NCI-H1417 treated with DMSO at 0.1 percent for 48 hours (cell line): Measurements from ENCODE around the gene GCA.

ENCODE experiments used
- DNase-seq: peaks from one replicate; lab custom pipeline; 2025; lab: John Stamatoyannopoulos, UW

Gene GCA, protein sequence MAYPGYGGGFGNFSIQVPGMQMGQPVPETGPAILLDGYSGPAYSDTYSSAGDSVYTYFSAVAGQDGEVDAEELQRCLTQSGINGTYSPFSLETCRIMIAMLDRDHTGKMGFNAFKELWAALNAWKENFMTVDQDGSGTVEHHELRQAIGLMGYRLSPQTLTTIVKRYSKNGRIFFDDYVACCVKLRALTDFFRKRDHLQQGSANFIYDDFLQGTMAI

DNA sequence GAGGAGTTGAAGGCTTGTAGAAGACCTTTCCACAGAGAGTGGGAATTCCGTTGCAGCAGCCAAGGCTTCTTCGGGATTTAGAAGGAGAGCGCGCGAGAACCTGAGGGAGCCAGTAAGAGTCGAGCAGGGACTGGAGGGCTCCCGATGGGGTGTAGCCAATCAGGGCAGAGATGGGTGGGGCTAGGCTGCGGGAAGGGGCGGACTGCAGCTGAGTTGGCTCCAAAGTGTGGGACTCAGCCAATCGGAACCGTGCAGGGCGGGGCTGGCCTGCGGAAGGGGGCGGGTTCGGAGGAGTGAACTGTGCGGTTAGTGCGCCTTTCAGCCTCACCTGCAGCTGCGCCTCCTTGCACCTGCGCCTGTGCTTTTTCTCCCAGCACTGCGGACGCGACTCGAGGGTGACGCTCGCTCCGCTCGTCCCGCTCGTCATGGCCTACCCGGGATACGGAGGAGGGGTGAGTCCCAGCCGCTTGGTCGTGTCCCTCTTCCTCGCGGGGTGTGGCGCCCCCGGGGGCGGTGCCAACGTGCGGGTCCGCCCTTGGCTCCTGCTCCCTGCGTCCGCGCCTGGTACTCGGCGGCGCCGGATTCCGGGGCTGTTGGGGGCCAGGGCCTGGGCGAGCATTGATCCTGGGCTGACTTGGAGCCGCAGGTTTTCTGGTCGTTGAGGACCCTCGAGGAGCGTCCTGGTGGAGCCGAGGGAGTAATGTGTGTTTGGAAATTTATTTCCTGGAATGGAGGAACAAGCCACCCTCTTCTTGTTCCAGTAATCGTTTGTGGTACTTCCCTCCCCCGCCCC is at the start of gene GCA:
GCA (plus strand) TSS at position 309 of the 793 bp plus-strand sequence; CDS start at position 426, 117 bp downstream.
- DNase-seq: peak; percentile 25

DNA sequence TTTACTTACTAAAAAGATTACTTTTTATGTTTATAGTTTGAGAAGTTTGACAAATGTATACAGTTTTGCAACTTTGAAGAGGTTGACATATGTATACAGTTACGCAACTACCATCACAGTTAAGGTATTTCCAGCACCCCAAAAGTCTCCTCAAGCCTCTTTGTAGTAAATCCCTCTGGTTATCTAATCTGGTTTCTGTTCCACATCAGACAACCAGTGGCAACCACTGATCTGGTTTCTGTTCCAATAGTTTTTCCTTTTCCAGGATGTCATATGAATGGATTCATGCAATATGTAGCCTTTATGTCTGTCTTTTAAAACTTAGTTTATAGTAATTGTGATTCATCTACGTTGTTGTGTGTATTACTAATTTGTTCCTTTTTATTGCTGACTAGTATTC is 48.9 kb upstream of the GCA start:
- no peak for DNase-seq

DNA sequence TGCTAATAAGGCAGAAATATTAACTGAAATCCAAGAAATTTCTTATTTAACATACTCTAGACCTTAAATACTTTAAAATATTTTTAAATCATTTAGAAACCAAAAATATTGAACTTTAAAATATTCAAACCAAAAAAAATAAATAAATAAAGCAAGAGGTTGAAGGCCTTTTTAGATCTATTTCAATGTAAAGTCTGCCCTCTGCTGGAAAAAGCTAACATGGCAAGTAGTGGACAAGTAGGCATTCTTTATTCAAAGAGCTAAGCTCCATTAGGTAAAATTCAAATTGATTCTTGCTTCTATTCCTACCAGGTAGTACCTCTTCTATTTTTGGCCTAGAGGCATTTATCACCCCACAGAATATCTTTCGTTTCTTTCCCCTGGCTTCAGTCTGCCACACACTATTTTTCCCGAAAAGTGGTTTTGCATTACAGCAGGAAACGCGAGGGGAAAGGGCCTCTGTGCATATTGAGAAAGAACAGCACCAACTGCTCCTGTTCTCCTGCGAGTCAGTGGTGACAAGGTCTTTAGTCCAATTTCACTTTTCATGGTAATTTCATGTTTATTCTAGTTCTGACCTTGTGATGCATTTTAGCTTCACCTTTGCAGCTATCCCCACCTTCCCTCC is 45.9 kb upstream of the GCA start:
- no peak for DNase-seq

DNA sequence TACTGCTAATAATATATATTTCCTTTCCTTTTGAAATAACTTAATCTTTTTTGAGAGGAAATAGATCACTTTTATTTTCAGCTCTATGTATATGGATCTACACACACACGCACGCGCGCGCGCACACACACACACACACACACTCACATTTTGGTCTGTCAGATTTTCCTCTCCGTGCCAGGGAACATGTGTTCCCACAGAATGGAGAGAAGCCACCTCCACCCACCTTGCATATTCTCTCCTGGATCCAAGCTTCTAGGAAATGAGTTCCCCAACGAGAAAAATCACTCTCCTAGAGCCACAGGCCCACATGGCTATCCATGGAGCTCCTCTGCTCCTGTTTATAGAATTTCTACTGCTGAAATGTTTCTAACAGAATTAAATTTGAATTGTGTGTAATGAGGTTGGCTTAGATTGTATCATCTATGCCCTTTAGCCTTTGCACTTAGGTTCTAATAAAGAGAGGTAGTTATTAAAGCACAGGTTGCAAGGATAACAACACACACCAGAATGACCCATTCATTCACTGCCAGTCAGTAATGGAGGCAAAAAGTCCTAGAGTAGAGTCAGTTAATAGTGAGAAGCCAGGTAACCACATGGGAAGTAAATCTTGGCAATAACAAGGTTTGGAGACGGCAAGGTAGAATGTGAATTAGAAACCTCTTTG is 45.1 kb upstream of the GCA start:
- no peak for DNase-seq

DNA sequence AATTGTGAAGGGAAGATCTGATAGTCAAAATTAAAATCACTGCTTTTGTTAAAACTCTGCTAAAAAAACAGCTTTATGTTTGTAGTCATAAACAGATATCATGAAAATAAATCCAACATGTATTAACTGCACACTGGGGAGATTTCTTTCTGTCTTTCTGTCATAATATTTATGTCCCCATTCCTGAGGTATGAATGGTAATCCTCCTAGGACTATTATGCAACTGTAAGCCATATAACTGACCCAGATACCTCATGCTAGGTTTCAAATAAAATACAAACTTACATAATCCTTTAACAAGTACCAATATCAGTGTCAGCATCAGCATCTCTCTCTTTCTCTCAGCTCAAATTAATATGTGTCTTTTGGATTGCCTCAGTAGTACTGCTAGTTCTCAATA is 43.7 kb upstream of the GCA start:
- no peak for DNase-seq

DNA sequence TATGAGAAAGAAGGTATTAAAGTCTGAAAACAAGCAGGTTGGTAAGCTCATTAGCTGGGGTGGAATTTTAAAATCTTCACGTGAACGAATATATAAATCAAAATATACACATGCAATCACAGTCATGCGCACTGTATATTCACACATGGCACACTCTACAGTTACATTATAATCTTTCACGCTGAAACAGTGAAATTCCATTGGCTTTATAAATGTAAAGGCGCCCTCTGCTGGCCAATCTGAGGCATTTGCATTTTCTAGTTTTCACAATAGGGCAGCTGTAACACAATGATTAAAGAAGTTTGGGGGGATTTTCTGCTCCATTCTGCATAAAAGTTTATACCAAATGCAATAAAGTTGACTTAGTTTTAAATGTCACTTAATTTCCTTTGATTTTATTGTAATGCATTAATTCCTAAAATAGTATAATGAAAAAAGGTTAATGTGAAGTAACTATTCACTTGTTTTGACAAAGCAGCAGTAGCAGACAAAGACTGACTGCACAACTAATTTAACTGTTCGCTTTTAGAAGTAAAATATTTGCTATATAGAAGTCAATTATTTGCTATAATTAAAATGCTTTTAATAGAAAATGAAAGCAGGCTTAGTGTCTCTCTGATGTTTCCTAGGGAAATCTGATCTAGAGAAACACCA is 42.7 kb upstream of the GCA start:
- DNase-seq: no peak

DNA sequence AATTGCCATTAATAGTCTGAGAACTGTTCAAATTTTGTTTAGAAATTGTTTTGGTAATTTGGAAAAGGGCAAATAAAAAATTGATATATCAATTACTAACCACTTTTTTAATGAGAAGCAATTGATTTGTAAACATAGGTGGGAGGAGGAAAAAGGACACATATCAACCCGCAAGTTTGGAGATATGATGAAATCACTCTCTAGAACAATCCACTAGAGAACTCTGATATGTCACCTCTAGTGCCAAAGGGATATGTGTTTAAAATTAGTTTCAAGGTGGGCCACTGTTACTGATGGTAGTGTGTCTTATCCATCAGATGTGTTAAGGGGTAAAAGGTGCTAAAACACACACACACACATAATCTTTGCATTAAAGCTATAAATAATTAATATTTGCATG is 42.1 kb upstream of the GCA start:
- DNase-seq: no peak

DNA sequence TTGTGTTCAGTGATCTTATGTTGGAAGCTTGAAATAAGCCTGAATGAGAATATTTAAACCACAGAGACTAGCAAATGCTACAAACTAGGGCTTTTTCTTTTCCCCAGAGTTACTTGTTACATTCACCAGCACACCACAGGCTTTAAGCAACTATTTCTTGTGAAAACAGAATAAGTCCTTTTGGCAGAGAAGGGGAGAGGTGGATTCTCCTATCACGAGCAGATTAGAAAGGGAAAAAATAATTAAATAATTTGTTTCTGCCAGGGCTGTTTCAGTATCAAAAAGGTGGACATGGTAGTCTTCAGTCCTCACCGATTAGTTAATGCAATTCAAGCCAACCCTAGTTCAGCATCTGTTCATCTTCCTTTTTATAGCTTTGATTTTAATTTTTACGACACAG is 38.0 kb upstream of the GCA start:
- DNase-seq: no peak

DNA sequence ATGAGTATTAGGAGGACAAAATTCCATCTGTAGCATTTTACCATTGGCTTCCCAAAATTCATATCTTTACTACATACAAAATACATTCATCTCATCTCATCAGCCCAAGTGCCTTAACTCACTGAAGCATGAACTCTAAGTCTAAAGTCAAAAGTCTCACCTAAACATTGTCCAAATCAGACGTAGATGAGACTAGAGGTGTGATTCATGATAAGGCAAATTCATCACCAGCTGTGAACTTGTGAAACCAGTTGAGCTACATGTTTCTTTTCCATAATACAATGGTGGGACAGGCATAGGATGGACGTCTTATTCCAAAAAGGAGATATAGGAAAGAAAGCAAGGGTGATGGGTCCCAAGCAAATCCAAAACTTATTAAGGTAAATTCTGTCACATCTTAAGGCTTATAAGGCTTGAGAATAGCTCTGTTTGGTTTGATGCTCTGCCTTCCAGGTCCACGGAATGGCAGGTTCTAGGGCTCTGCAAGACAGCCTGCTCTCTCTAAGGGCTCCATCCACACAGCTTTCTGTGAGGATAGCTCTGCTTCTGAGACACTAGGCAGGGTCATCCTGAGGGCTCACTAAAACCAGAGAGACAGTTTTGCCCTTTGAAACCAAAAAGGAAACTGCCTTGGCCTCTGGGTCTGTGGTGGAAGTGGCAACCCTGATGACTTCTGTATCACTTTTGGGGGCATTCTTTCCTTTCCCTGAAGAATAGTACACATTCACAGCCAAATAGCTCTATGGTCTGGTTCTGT is 35.0 kb upstream of the GCA start:
- no peak for DNase-seq

DNA sequence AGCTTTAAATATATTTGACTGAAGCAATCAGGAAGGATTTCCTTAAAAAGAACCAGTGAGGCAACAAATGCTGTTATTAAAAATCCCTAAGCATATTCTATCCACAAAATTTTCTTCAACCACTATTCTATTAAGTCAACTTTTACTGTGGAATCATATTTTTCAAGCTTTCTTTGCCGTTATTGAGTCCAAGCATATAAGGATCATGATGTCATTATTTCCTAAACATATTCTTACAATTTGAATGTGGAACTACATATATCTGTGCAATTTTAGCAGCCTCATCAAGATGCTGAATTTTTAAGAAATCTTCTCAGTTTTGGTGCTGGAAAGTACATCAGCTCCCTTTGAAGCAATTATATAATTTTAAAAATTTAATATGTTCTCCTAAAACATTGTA is 31.1 kb upstream of the GCA start:
- DNase-seq: no peak

DNA sequence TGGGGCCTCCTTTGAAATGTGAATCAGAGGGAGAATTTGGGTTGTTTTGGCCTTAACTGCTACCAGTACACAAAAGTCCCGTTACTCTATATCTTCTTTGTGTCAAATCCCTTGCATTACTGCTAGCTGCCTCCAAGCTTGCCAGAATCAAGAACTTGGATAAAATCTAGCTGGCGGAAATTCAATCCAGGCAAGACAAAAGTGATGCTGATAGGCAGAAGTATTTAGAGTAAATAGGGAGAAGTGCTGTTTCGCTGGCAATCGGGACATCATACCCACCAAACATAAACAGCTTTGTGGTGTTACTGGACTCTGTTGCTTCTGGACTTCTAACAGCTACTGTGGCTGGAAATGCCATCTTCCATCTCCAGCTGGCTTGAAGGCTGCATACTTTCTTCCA is 28.0 kb upstream of the GCA start:
- no peak for DNase-seq

DNA sequence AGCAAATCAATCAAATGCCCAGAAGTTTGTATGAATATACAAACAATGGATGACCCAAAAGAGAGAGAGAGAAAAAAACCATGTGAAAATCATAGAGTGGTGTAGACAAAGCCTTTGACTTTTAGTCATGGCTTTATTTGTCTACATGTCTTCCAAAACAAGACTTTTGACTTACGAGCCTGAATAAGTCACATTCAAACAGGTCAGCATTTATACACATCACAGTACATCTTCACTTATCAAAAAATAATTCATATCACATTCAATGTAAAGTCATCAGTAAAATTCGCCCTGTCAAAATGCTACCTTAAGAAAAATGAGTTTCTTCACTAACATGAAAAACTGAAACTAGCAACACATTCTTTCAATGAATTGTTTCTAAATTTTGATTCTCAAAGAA is 27.3 kb upstream of the GCA start:
- no peak for DNase-seq

DNA sequence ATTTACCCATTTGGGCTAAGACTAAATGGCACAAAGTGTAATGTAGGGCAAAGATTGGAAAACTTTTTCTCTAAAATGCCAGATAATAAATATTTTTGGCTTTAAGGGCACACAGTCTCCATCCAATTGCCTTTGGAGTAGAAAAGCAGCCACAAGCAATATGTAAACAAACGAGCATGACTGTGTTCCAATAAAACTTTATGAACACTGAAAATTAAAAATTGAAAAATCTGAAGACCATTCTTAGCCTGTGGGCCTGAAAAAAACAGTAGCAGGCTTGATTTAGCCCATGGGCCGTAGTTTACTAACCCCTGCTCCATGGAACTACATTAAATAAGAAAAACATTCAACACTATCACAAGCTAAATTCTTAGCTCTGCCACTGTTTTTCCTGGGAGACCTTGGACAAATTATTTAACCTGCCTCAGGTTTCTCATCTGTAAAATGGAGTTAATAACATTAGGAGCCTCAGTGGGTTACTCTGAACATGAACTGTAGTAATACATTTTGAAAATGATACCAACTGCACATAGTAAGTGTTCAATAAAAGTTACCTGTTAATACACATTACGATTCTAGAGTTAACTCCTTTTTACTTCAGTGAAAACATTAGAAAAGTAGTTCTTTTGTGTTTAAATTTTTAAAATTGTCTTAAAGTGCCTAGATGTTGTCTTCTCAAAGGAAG is 26.7 kb upstream of the GCA start:
- no peak for DNase-seq

DNA sequence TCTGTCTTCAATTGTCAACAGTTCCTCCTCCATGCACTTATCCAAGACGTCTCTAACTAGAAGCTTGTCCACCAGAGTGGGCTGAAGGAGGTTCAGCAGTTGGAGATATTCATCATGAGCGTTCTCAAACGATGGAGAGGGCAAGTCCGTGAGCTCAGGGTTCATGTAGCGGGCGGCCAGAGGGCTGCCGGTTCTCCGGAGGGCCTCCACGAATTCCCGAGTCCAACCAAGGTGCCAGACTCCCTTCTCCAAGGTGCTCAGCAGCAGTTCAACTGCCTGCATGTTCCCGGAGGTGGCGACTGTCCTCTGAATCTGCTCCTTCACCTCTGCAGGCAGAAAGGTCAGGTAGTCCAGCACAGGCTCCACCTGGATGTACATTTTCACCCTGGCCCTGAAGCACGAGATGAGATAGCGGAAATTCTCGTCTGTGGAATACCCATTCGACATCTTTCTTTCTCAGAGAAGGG is 26.0 kb upstream of the GCA start:
- DNase-seq: no peak

DNA sequence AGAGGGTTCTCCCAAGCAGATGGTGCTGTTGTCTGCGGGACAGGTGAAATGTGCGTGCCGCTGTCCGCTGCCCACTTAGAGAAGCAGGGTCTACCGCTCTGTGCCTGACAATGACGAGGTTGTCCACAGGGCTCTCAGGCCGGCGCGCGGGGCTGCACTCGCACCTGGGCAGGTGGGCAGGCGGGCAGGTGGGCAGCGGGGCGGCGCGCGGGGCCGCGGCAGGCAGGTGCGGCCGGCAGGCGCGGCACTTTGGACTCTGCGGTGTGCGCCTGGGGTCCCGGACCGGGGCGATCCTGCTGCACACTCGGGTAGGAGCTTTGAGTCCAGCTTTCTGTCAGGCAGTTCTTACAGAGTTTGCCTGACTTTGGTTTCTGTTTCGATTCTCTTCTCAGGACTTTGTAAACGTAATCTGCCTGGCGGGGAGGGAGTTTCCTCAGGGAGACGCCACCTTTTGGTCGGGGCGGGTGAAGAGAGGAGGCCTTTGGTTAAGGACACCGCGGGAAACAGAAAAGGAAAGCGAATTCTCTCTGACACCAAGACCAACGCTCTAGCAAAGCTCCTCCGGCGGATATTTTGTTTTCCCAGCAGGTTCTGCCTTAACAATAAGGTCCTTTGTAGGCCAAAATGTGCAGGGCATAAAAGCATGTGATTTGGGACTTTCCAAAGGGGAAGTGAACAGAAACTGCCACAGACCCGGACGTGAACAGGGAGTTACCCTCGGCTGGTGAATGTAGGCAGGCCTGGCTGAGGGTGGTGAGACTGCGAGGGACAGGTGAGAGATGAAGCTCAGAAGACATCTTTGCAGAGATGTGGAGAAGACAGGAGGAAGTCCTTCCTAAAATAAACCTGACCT is 25.4 kb upstream of the GCA start, which contains the start of gene IFIH1:
IFIH1 (minus strand) TSS at position 357 of the 853 bp plus-strand sequence. CDS start 377 bp downstream, outside the sequence.
- no peak for DNase-seq

DNA sequence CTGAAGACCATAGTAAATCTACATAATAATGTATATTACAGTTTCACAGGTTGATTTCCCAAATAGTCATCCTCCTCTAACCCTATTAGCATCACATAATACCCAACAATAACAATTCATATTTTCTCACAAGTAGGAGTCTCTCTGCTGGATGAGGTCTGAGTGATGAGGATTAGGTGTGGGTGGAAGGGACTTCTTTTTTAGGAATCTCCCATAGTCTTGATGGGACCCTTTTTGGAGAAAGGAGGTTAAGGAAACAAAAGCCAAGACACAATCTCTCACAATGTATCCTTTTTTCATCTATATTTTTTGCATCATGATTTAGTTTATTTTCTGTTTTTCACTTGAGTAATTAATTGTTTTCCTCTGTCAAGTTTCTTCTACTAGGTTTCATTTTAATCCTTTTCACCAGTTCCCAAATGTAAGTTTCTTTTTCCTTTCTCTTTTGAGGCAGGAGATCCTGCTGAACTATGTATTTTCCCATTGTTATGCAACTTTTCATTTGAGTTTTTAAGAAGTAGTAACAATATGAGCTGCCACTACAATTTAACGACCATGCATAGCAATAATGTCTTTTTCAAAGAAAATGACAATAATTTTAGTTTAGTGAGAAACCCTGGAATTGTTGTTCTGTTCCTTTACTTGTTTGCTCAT is 22.9 kb upstream of the GCA start:
- no peak for DNase-seq

DNA sequence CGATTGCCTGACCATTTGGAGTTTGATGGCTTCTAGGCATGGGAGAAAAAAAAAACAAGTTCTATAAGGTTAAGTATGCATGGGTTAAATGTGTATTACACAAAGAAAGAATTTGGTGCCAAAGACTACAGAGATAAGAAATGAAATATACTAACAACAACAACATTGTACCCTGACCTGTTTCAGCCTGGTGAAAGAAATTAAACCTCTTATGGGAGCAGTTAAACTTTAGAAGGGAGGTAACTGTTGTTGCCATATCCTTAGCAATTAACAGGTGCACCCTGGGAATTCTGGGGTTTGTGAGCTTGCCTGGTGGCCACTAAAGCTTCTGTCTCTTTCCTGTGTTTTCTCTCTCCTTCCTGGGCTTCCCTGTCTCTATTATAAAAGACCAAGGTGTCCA is 19.0 kb upstream of the GCA start:
- DNase-seq: no peak

DNA sequence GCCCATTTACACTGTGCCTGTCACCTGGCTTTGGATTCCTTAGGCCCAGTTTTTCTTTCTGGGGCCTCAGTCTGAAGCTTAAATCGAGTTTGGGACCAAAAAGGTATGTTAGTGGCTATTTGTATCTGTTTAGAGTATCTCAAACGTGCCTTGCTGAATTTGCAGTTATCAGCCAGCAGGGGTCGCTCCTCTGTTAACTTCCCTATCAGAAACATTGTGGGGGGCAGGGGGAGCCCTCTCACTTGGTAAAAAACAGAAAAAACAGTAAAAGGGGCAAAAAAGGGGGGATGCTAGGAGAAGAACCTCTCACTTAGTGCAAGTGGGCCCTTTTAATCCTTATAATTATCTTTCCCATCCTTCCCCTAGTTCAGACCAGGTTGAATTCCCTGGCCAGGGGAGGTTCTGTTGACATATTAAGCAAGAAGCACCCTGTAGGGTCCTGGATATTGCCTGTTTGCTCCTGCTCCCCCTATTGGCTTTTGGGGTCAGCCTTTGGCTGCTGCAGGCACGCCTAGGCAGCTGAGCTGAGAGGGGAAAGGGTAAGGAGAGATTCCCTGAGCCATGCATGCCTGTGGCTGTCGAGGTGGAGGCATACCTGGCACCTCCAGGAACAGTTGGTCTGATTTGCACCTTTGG is 16.7 kb upstream of the GCA start:
- DNase-seq: no peak

DNA sequence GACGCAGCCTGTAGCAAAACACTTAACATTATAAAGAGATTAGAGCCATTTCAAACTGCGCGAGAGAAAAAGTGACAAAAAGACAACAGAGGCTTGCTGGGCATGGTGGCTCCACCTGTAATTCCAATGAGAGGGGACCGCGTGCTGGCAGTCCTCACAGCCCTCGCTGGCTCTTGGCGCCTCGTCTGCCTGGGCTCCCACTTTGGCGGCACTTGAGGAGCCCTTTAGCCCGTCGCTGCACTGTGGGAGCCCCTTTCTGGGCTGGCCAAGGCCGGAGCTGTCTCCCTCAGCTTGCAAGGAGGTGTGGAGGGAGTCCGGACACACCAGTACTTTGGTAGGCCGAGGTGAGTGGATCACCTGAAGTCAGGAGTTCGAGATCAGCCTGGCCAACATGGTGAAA is 16.1 kb upstream of the GCA start:
- DNase-seq: no peak
